ENCODE measurements around the gene PHYKPL. TPM values are rescaled to one million over a fixed set of nuclear protein-coding genes. Genes with fewer than 3 reads are reported as not detected.
"Not testable (repeated sequence)": the region's sequence is repeated elsewhere in the genome, so short reads cannot be mapped to it uniquely, and the experiment has no call there.

PHYKPL gene
- total RNA-seq, 2 donors from 2014 or later, result 81.7 to 89.7 TPM

GRCh38 chr5:178241231-178241663 lies 8.6 kb upstream of the PHYKPL start:
- peak overlapping the region; percentile 64 to 72 for H3K4me3 Mint-ChIP-seq

DNA sequence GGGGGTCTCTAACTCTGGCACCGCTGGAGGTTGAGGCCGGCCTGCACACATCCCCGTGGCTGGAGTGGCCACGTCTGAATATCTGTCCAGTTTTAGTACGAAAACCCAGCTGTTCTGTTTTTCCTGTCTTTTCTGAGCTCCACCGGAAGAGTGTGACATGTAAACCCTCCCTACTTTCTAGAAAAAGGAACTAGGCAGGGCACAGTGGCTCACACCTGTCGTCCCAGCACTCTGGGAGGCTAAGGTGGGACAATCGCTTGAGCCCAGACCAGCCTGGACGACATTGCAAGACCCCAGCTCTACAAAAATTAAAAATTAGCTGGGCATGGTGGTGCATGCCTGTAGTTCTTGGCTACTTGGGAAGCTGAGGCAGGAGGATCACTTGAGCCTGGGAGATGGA lies 8.2 kb upstream of the PHYKPL start:
- peaks cover 41% of the 10 kb centered on the region for H3K4me1 Mint-ChIP-seq (ENCODE audit: low read depth)
- no peaks in the 10 kb centered on the region for H3K9me3 Mint-ChIP-seq
- no peak for ATAC-seq (replicated peaks in 1 of 2)
- no peaks in the 10 kb centered on the region for H3K36me3 Mint-ChIP-seq (ENCODE audit: insufficient read depth in 2 of 2)
- peak overlapping the region; percentile 80 for H3K27ac Mint-ChIP-seq
- peak overlapping the region; percentile 64 to 72 for H3K4me3 Mint-ChIP-seq
- no peak for DNase-seq
- H3K27me3 Mint-ChIP-seq (ENCODE audit: low read depth), result no peaks in the 10 kb centered on the region

More at GRCh38 chr5:178241231-178241663, 8.6 kb upstream of the PHYKPL start:
- Mint-ChIP-seq H3K36me3 (ENCODE audit: insufficient read depth in 2 of 2) (no peaks in the 10 kb centered on the region), H3K9me3 (no peaks in the 10 kb centered on the region), H3K27ac (peak overlapping the region; percentile 80), H3K4me1 (ENCODE audit: low read depth) (peaks cover 40% of the 10 kb centered on the region), H3K27me3 (ENCODE audit: low read depth) (no peaks in the 10 kb centered on the region)
- ATAC-seq (replicated peaks in 1 of 2), result peak; percentile 21 to 30
- no peak for DNase-seq

DNA sequence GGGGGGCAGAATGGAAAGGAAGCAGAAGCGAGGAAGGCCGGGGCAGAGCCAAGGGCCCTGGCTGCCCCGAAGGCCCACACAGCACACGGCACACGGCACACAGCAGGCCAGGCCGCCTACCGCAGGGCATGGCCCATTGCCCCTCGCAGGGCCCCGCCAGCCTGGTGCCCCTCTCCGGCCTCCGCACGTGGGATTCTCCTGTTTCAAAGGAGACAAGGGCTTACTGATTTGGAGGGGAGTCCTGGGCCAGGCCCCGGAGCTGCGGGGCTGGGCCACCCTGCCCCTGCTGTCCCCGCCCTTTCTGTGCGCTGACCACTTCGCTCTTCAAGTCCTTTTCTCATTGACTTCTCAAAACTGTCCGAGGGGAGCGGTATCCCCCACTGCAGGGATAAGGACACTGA lies 7.7 kb upstream of the PHYKPL start:
- no peak overlapping the region for H3K27ac Mint-ChIP-seq
- peak overlapping the region in 1 of 2 donors; percentile 78 for H3K4me3 Mint-ChIP-seq
- ATAC-seq (replicated peaks in 1 of 2), result no peak
- no peaks in the 10 kb centered on the region for H3K9me3 Mint-ChIP-seq
- H3K4me1 Mint-ChIP-seq (ENCODE audit: low read depth), result peaks cover 45% of the 10 kb centered on the region
- no peaks in the 10 kb centered on the region for H3K27me3 Mint-ChIP-seq (ENCODE audit: low read depth)
- H3K36me3 Mint-ChIP-seq (ENCODE audit: insufficient read depth in 2 of 2), result no peaks in the 10 kb centered on the region
- DNase-seq, result no peak

DNA sequence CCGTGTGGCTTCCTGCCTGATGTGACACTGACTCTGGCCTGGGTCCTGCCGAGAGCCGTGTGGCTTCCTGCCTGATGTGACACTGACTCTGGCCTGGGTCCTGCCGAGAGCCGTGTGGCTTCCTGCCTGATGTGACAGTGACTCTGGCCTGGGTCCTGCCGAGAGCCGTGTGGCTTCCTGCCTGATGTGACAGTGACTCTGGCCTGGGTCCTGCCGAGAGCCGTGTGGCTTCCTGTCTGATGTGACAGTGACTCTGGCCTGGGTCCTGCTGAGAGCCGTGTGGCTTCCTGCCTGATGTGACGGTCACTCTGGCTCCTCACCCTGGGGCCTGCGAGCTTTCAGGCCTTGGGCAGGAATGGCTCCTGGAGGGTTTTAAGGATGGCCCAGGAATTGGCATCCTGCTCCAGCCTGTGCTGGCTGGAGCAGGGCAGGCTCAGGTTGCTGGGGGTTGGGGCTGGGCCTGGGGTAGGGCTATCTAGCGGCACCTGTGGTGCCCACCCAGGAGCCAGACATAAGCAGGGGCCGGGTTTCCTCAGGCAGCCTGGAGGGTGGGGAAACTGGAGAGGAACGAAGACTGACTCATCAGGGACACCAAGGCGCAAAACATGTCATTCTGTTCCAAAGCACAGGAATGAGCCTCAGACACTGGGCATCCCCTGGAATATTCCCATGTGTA lies 7.2 kb upstream of the PHYKPL start:
- H3K9me3 Mint-ChIP-seq; H3K27me3 Mint-ChIP-seq (ENCODE audit: low read depth); H3K27ac Mint-ChIP-seq; H3K36me3 Mint-ChIP-seq (ENCODE audit: insufficient read depth in 2 of 2): not testable (repeated sequence)
- H3K4me3 Mint-ChIP-seq, result peak overlapping the region; percentile 31 to 78
- peaks cover 50% of the 10 kb centered on the region for H3K4me1 Mint-ChIP-seq (ENCODE audit: low read depth)
- ATAC-seq (replicated peaks in 1 of 2) (peak in 1 of 2 donors; percentile 9), DNase-seq (peak; percentile 31 to 45)

DNA sequence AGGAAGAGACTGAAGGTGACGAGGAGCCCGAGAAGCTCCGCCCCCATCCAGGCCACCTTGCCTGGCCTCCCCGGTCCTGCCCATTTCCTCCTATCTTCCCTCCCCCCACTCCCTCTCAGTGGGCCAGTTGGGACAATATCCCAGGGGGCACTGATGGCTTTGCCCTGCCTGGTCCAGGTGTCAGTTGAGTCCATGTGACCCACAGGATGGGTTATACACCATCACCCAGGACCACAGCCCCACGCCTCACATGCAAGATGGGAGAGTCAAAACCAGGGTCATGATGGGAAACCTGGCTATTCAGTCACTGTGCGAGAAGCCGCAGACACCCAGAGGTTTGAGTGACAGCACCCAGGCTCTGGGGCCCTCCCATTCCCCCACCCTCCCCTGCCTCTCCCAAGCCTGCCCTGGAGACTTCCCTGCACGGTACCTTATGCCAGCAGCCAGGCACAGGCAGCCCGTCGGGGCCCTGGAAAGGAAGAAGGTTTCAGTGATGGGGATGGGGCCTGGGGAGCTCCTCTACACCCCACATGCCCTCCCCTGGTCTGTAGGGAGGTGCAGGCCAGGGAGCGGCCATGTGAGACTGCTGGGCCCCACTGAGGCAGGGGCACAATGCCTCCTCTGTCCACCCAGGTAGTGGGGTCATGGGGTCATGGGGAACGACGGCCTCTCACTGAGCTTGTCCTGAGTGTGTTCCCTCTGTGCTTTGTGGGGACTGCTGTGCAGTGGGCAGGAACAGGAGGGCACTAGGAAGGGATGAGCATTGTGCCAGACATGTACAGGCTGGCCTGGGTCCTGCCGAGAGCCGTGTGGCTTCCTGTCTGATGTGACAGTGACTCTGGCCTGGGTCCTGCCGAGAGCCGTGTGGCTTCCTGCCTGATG lies 6.3 kb upstream of the PHYKPL start:
- peak; percentile 56 to 60 for ATAC-seq (replicated peaks in 1 of 2)
- Mint-ChIP-seq H3K9me3 (no peaks in the 10 kb centered on the region), H3K4me3 (peak overlapping the region; percentile 67 to 71), H3K27me3 (ENCODE audit: low read depth) (no peaks in the 10 kb centered on the region), H3K27ac (peak overlapping the region; percentile 96), H3K4me1 (ENCODE audit: low read depth) (peaks cover 54% of the 10 kb centered on the region), H3K36me3 (ENCODE audit: insufficient read depth in 2 of 2) (no peaks in the 10 kb centered on the region)
- peak; percentile 45 for DNase-seq

DNA sequence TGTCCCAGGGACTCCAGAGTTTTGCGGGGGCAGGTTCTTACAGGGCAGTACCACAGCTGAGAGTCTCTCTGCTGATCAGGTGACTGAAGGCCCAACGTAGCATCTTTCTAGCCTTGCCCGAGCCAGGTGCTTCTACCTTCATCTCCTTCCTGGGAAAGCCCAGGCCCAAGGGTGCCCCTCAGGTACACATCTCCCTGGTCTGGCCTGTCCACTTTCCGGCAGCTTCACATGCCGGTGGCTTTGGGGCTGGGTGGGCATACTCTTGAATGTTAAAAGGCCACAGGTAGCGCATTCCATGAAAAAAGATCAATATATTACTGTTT lies 5.7 kb upstream of the PHYKPL start:
- H3K9me3 Mint-ChIP-seq, result no peaks in the 10 kb centered on the region
- peaks cover 54% of the 10 kb centered on the region for H3K4me1 Mint-ChIP-seq (ENCODE audit: low read depth)
- no peaks in the 10 kb centered on the region for H3K36me3 Mint-ChIP-seq (ENCODE audit: insufficient read depth in 2 of 2)
- H3K4me3 Mint-ChIP-seq, result peak overlapping the region; percentile 54 to 71
- DNase-seq, result no peak
- no peaks in the 10 kb centered on the region for H3K27me3 Mint-ChIP-seq (ENCODE audit: low read depth)
- ATAC-seq (replicated peaks in 1 of 2), result no peak
- H3K27ac Mint-ChIP-seq, result peak overlapping the region; percentile 96

DNA sequence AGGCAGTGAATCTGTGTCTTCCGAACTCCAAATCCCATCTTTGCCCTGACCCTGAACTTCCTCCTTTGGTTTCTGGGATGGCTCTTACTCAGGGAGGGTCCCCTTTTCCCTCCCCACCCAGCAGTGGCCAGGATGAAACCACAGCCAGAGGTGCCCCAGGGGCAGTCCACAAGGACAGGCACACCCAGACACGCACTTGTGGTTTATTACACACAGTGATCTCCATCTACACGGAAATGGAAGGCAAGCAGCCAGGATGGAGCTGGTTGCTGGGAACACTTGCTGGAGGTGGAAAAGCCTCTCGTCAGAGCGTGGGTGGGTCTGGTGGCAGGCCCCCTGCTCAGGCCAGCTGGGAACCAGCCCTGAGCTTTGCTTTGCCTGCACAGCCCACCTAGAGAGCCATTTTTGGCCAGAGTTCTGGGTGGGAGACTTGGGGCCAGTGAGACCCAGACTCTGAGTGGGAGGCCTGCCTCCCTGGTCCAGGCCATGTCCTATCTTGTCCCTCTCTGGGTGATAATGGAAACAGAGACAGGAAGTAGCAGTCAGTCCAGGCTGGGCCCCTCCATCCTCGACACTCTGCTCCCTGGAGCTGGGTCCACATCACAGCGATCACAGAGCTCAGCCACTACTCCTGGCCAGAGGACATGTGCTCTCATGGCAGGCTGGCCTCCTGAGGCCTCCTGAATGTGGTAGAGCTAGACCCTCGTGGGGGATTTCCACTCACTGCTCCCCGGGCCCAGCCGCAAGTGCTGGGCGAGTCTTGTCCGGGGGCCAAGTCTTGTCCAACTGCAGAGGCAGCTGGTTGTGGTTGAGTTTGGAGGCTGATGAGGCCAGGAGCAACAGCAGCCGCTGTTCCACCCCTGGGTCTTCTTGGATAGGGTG lies 5.1 kb upstream of the PHYKPL start:
- no peaks in the 10 kb centered on the region for H3K27me3 Mint-ChIP-seq (ENCODE audit: low read depth)
- H3K36me3 Mint-ChIP-seq (ENCODE audit: insufficient read depth in 2 of 2), result no peaks in the 10 kb centered on the region
- peak overlapping the region; percentile 96 for H3K27ac Mint-ChIP-seq
- DNase-seq, result no peak
- H3K4me3 Mint-ChIP-seq, result peak overlapping the region; percentile 54 to 71
- ATAC-seq (replicated peaks in 1 of 2), result no peak
- H3K9me3 Mint-ChIP-seq, result no peaks in the 10 kb centered on the region
- peaks cover 58% of the 10 kb centered on the region for H3K4me1 Mint-ChIP-seq (ENCODE audit: low read depth)

GRCh38 chr5:178236679-178237078 lies 4.1 kb upstream of the PHYKPL start:
- peaks cover 58% of the 10 kb centered on the region for H3K4me1 Mint-ChIP-seq (ENCODE audit: low read depth)
- H3K4me3 Mint-ChIP-seq, result no peak overlapping the region
- no peaks in the 10 kb centered on the region for H3K27me3 Mint-ChIP-seq (ENCODE audit: low read depth)
- H3K9me3 Mint-ChIP-seq, result no peaks in the 10 kb centered on the region
- peak overlapping the region; percentile 33 for H3K27ac Mint-ChIP-seq
- ATAC-seq (replicated peaks in 1 of 2) (no peak), DNase-seq (no peak)
- peaks cover 0 to 1% of the 10 kb centered on the region in 2 donors for H3K36me3 Mint-ChIP-seq (ENCODE audit: insufficient read depth in 2 of 2)

GRCh38 chr5:178236126-178236525 lies 3.5 kb upstream of the PHYKPL start:
- H3K4me1 Mint-ChIP-seq (ENCODE audit: low read depth), result peaks cover 61% of the 10 kb centered on the region
- DNase-seq (no peak), ATAC-seq (replicated peaks in 1 of 2) (no peak)
- peaks cover 2 to 4% of the 10 kb centered on the region in 2 donors for H3K36me3 Mint-ChIP-seq (ENCODE audit: insufficient read depth in 2 of 2)
- no peaks in the 10 kb centered on the region for H3K9me3 Mint-ChIP-seq
- no peak overlapping the region for H3K4me3 Mint-ChIP-seq
- H3K27ac Mint-ChIP-seq, result no peak overlapping the region
- H3K27me3 Mint-ChIP-seq (ENCODE audit: low read depth), result no peaks in the 10 kb centered on the region

- H3K36me3 Mint-ChIP-seq (ENCODE audit: insufficient read depth in 2 of 2), result peaks cover 3 to 7% of the 10 kb centered on the region in 2 donors
- H3K4me1 Mint-ChIP-seq (ENCODE audit: low read depth), result peaks cover 61% of the 10 kb centered on the region
- no peak overlapping the region for H3K27ac Mint-ChIP-seq
- ATAC-seq (replicated peaks in 1 of 2) (no peak), DNase-seq (no peak)
- H3K4me3 Mint-ChIP-seq, result no peak overlapping the region
- no peaks in the 10 kb centered on the region for H3K27me3 Mint-ChIP-seq (ENCODE audit: low read depth)
- H3K9me3 Mint-ChIP-seq, result no peaks in the 10 kb centered on the region
Observed at GRCh38 chr5:178235588-178235974, 3.0 kb upstream of the PHYKPL start.

- peak overlapping the region; percentile 4 to 24 for H3K4me3 Mint-ChIP-seq
- H3K27ac Mint-ChIP-seq, result peak overlapping the region; percentile 14
- ATAC-seq (replicated peaks in 1 of 2), result peak; percentile 11 to 18
- DNase-seq, result peak; percentile 80 to 85
- peaks cover 64% of the 10 kb centered on the region for H3K4me1 Mint-ChIP-seq (ENCODE audit: low read depth)
- peaks cover 4 to 7% of the 10 kb centered on the region in 2 donors for H3K36me3 Mint-ChIP-seq (ENCODE audit: insufficient read depth in 2 of 2)
- H3K27me3 Mint-ChIP-seq (ENCODE audit: low read depth), result no peaks in the 10 kb centered on the region
- H3K9me3 Mint-ChIP-seq, result no peaks in the 10 kb centered on the region
Observed at GRCh38 chr5:178234750-178235587, 2.4 kb upstream of the PHYKPL start.

DNA sequence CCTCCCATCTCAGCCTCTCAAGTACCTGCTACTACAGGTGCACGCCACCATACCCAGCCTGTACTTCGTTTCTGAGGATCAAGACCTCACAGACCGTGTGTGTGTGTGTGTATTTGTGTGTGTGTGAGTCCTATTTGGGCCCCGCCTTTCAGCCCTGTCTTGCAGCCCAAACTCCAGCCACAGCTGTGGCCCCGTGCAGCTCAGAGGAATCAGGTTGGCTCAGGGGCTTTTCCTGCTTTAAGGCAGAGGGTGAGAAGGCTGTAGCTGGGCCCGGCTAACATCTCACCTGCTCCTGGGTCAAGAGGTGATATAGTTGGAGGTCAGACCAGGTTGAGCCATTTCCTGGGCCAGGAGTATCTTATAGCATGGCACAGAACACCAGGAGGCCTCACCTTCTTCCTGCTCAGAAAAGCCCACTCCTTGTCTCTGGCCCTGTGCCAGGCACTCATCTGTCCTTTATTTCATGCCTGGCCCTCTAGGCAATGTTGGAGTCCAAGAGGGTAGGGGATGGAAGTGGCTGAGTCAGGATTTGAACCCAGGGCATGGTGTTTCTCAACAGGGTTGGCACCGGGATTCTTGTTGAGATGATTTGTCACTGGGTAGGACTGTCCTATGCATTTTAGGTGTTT lies 1.6 kb upstream of the PHYKPL start:
- no peak for ATAC-seq (replicated peaks in 1 of 2)
- H3K4me3 Mint-ChIP-seq, result peak overlapping the region; percentile 24
- H3K27ac Mint-ChIP-seq, result no peak overlapping the region
- H3K9me3 Mint-ChIP-seq, result no peaks in the 10 kb centered on the region
- DNase-seq, result no peak
- peaks cover 8 to 10% of the 10 kb centered on the region in 2 donors for H3K36me3 Mint-ChIP-seq (ENCODE audit: insufficient read depth in 2 of 2)
- no peaks in the 10 kb centered on the region for H3K27me3 Mint-ChIP-seq (ENCODE audit: low read depth)
- H3K4me1 Mint-ChIP-seq (ENCODE audit: low read depth), result peaks cover 67% of the 10 kb centered on the region
